GM18909 (cell line): ENCODE data around the gene TSPAN18.

ENCODE experiments used
- ATAC-seq: cut with Tn5 transposase; IDR thresholded peaks from one replicate; pipeline ENCODE4 v1.9.1; 2021; ENCODE audit warnings: mild to moderate bottlenecking; ENCODE audit not compliant: unreplicated experiment, poor library complexity

Gene TSPAN18

GRCh38 chr11:44815917-44816456 is 89.2 kb downstream of the TSPAN18 start:
- no peak for ATAC-seq

GRCh38 chr11:44816761-44817160 is 90.0 kb downstream of the TSPAN18 start:
- no peak for ATAC-seq

- no peak for ATAC-seq
Measured at GRCh38 chr11:44817207-44817949, 90.6 kb downstream of the TSPAN18 start.

GRCh38 chr11:44818110-44818509 is 91.3 kb downstream of the TSPAN18 start:
- ATAC-seq = no peak

- no peak for ATAC-seq
Measured at GRCh38 chr11:44819346-44819745, 92.6 kb downstream of the TSPAN18 start.

- no peak for ATAC-seq
Measured at GRCh38 chr11:44822369-44822768, 95.6 kb downstream of the TSPAN18 start.

- ATAC-seq = no peak
Measured at GRCh38 chr11:44823006-44823405, 96.2 kb downstream of the TSPAN18 start.

GRCh38 chr11:44823868-44824267 is 97.1 kb downstream of the TSPAN18 start:
- ATAC-seq = no peak

GRCh38 chr11:44824300-44824704 is 97.5 kb downstream of the TSPAN18 start:
- ATAC-seq = no peak

- ATAC-seq = no peak
Measured at GRCh38 chr11:44825058-44825785, 98.5 kb downstream of the TSPAN18 start.

- no peak for ATAC-seq
Measured at GRCh38 chr11:44826922-44827643, 100.3 kb downstream of the TSPAN18 start.

GRCh38 chr11:44828296-44828695 is 101.5 kb downstream of the TSPAN18 start:
- no peak for ATAC-seq

GRCh38 chr11:44829838-44830237 is 103.1 kb downstream of the TSPAN18 start:
- ATAC-seq = no peak

GRCh38 chr11:44831605-44832394 is 105.0 kb downstream of the TSPAN18 start:
- no peak for ATAC-seq

GRCh38 chr11:44832452-44832851 is 105.7 kb downstream of the TSPAN18 start:
- ATAC-seq = no peak

- no peak for ATAC-seq
Measured at GRCh38 chr11:44833221-44833876, 106.6 kb downstream of the TSPAN18 start.

- no peak for ATAC-seq
Measured at GRCh38 chr11:44833877-44834452, 107.2 kb downstream of the TSPAN18 start.

GRCh38 chr11:44834846-44835245 is 108.1 kb downstream of the TSPAN18 start:
- ATAC-seq = no peak

GRCh38 chr11:44835296-44835695 is 108.5 kb downstream of the TSPAN18 start:
- no peak for ATAC-seq
